ENCODE results near the gene SARM1.

SARM1 gene

GRCh38 chr17:28334666-28335200, 36.8 kb upstream of the SARM1 start:
- peaks cover 7% of the 10 kb centered on the region for H3K79me1 ChIP-seq (ENCODE audit: low read depth, low read length)
- H3K4me1 ChIP-seq (ENCODE audit: control insufficient read depth in 2 of 2, insufficient read depth in 1 of 2, low read depth in 1 of 2, low read length in 2 of 2) = peaks cover 8 to 10% of the 10 kb centered on the region in 2 donors
- peak overlapping the region; percentile 79 for H3K18ac ChIP-seq (ENCODE audit: low read length)
- no CpG with 5 or more reads among the region's 18 CpGs for WGBS, 2 donors (ENCODE audit: extremely low coverage in 2 of 2, insufficient read length in 2 of 2, insufficient replicate concordance in 1 of 2)
- peak overlapping the region; percentile 87 for H3K9ac ChIP-seq (ENCODE audit: low read depth, low read length, poor library complexity)
- H3K36me3 ChIP-seq (replicated peaks in 1 of 2; ENCODE audit: control insufficient read depth in 2 of 2, insufficient read depth in 2 of 2, low read length in 2 of 2) = peaks cover 7 to 28% of the 10 kb centered on the region in 2 donors
- no peak overlapping the region for H4K8ac ChIP-seq (ENCODE audit: low read depth, low read length)
- no peak overlapping the region for H3K23ac ChIP-seq (ENCODE audit: low read depth, low read length, poor library complexity)
- peak overlapping the region; percentile 75 to 89 for H3K4me3 ChIP-seq (ENCODE audit: low read length in 2 of 2)
- no peak overlapping the region for H3K14ac ChIP-seq (ENCODE audit: low read length)
- H3K9me3 ChIP-seq (replicated peaks in 1 of 2; ENCODE audit: control insufficient read depth in 2 of 2, insufficient read depth in 1 of 2, low read depth in 1 of 2, low read length in 2 of 2) = no peaks in the 10 kb centered on the region
- H3K4me2 ChIP-seq (ENCODE audit: insufficient read depth, low read length, poor library complexity, severe bottlenecking) = peak overlapping the region; percentile 74
- DNase-seq (ENCODE audit: low spot score) = no peak
- H2BK12ac ChIP-seq (ENCODE audit: low read length) = no peak overlapping the region
- no peak overlapping the region for H2BK5ac ChIP-seq (ENCODE audit: low read length)
- no peak overlapping the region for H4K91ac ChIP-seq (ENCODE audit: low read depth, low read length, poor library complexity)
- no peak overlapping the region for H2BK120ac ChIP-seq (ENCODE audit: low read depth, low read length)
- H2AK5ac ChIP-seq (ENCODE audit: low read depth, low read length) = no peak overlapping the region
- H3K27me3 ChIP-seq (ENCODE audit: control insufficient read depth in 3 of 3, insufficient read depth in 3 of 3, low read depth in 1 of 3, low read length in 3 of 3) = no peaks in the 10 kb centered on the region
- H2BK15ac ChIP-seq (ENCODE audit: low read length) = no peak overlapping the region
- peak overlapping the region; percentile 91 for H2AFZ ChIP-seq (ENCODE audit: low read length)
- no peak overlapping the region for H3K27ac ChIP-seq (replicated peaks; ENCODE audit: low read length)
- H3K4ac ChIP-seq (ENCODE audit: low read length) = no peak overlapping the region

- Histone ChIP-seq H3K9me3 (replicated peaks in 1 of 2; ENCODE audit: control insufficient read depth in 2 of 2, insufficient read depth in 1 of 2, low read depth in 1 of 2, low read length in 2 of 2) (no peaks in the 10 kb centered on the region), H3K14ac (ENCODE audit: low read length) (no peak within 1 kb of the TSS), H3K4ac (ENCODE audit: low read length) (no peak within 1 kb of the TSS), H2AK5ac (ENCODE audit: low read depth, low read length) (no peak within 1 kb of the TSS), H2BK5ac (ENCODE audit: low read length) (peak within 1 kb of the TSS; percentile 79), H3K79me1 (ENCODE audit: low read depth, low read length) (peaks cover 7% of the 10 kb centered on the region), H3K4me2 (ENCODE audit: insufficient read depth, low read length, poor library complexity, severe bottlenecking) (peak within 1 kb of the TSS; percentile 84), H3K4me3 (ENCODE audit: low read length in 2 of 2) (peak within 1 kb of the TSS; percentile 75 to 94), H3K27me3 (ENCODE audit: control insufficient read depth in 3 of 3, insufficient read depth in 3 of 3, low read depth in 1 of 3, low read length in 3 of 3) (no peaks in the 10 kb centered on the region), H3K23ac (ENCODE audit: low read depth, low read length, poor library complexity) (peak within 1 kb of the TSS; percentile 46), H2BK15ac (ENCODE audit: low read length) (no peak within 1 kb of the TSS), H3K9ac (ENCODE audit: low read depth, low read length, poor library complexity) (peak within 1 kb of the TSS; percentile 89), H2BK12ac (ENCODE audit: low read length) (no peak within 1 kb of the TSS), H3K27ac (replicated peaks; ENCODE audit: low read length) (peak within 1 kb of the TSS; percentile 54), H4K8ac (ENCODE audit: low read depth, low read length) (no peak within 1 kb of the TSS), H3K36me3 (replicated peaks in 1 of 2; ENCODE audit: control insufficient read depth in 2 of 2, insufficient read depth in 2 of 2, low read length in 2 of 2) (peaks cover 11 to 32% of the 10 kb centered on the region in 2 donors), H3K18ac (ENCODE audit: low read length) (peak within 1 kb of the TSS; percentile 90), H4K91ac (ENCODE audit: low read depth, low read length, poor library complexity) (no peak within 1 kb of the TSS), H2AFZ (ENCODE audit: low read length) (peak within 1 kb of the TSS; percentile 92), H2BK120ac (ENCODE audit: low read depth, low read length) (no peak within 1 kb of the TSS), H3K4me1 (ENCODE audit: control insufficient read depth in 2 of 2, insufficient read depth in 1 of 2, low read depth in 1 of 2, low read length in 2 of 2) (peaks cover 8 to 10% of the 10 kb centered on the region in 2 donors)
- DNase-seq (ENCODE audit: low spot score) = peak; percentile 99
- no CpG with 5 or more reads among the region's 62 CpGs for WGBS, 2 donors (ENCODE audit: extremely low coverage in 2 of 2, insufficient read length in 2 of 2, insufficient replicate concordance in 1 of 2)
Measured at GRCh38 chr17:28335201-28335958, 36.1 kb upstream of the SARM1 start, which contains the start of the genes IFT20 and TNFAIP1. IFT20 (minus strand) TSS chr17:28335472; CDS start chr17:28331985, 3,487 bp downstream. TNFAIP1 (plus strand) TSS chr17:28335761; CDS start chr17:28339522, 3,761 bp downstream.

- H2AK5ac ChIP-seq (ENCODE audit: low read depth, low read length) = no peak overlapping the region
- H3K27me3 ChIP-seq (ENCODE audit: control insufficient read depth in 3 of 3, insufficient read depth in 3 of 3, low read depth in 1 of 3, low read length in 3 of 3) = no peaks in the 10 kb centered on the region
- H3K79me1 ChIP-seq (ENCODE audit: low read depth, low read length) = peaks cover 7% of the 10 kb centered on the region
- peak overlapping the region; percentile 46 for H3K23ac ChIP-seq (ENCODE audit: low read depth, low read length, poor library complexity)
- no peak overlapping the region for H4K91ac ChIP-seq (ENCODE audit: low read depth, low read length, poor library complexity)
- no peak overlapping the region for H3K14ac ChIP-seq (ENCODE audit: low read length)
- peak overlapping the region; percentile 90 for H3K18ac ChIP-seq (ENCODE audit: low read length)
- H2BK15ac ChIP-seq (ENCODE audit: low read length) = no peak overlapping the region
- no peak overlapping the region for H2BK12ac ChIP-seq (ENCODE audit: low read length)
- H3K27ac ChIP-seq (replicated peaks; ENCODE audit: low read length) = peak overlapping the region; percentile 54
- no peak overlapping the region for H2BK120ac ChIP-seq (ENCODE audit: low read depth, low read length)
- H3K9ac ChIP-seq (ENCODE audit: low read depth, low read length, poor library complexity) = peak overlapping the region; percentile 89
- H3K4ac ChIP-seq (ENCODE audit: low read length) = no peak overlapping the region
- peak; percentile 85 for DNase-seq (ENCODE audit: low spot score)
- no CpG with 5 or more reads among the region's 29 CpGs for WGBS, 2 donors (ENCODE audit: extremely low coverage in 2 of 2, insufficient read length in 2 of 2, insufficient replicate concordance in 1 of 2)
- peaks cover 9 to 34% of the 10 kb centered on the region in 2 donors for H3K36me3 ChIP-seq (replicated peaks in 1 of 2; ENCODE audit: control insufficient read depth in 2 of 2, insufficient read depth in 2 of 2, low read length in 2 of 2)
- H3K4me1 ChIP-seq (ENCODE audit: control insufficient read depth in 2 of 2, insufficient read depth in 1 of 2, low read depth in 1 of 2, low read length in 2 of 2) = peaks cover 8 to 10% of the 10 kb centered on the region in 2 donors
- no peaks in the 10 kb centered on the region for H3K9me3 ChIP-seq (replicated peaks in 1 of 2; ENCODE audit: control insufficient read depth in 2 of 2, insufficient read depth in 1 of 2, low read depth in 1 of 2, low read length in 2 of 2)
- H3K4me2 ChIP-seq (ENCODE audit: insufficient read depth, low read length, poor library complexity, severe bottlenecking) = peak overlapping the region; percentile 84
- peak overlapping the region; percentile 79 for H2BK5ac ChIP-seq (ENCODE audit: low read length)
- H3K4me3 ChIP-seq (ENCODE audit: low read length in 2 of 2) = peak overlapping the region; percentile 75 to 94
- H4K8ac ChIP-seq (ENCODE audit: low read depth, low read length) = no peak overlapping the region
- peak overlapping the region; percentile 92 for H2AFZ ChIP-seq (ENCODE audit: low read length)
Measured at GRCh38 chr17:28335959-28336871, 35.3 kb upstream of the SARM1 start.

Data from neuronal stem cell (in vitro differentiated cells).